Panc1 (cell line): ENCODE results near the gene MDGA2.

ENCODE experiments used
- CTCF ChIP-seq: fragments of 450-650 bp; IDR thresholded peaks from 2 replicates; pipeline ENCODE4 v1.5.1; 2017; ENCODE audit warnings: mild to moderate bottlenecking
- POLR2AphosphoS5 ChIP-seq: IDR thresholded peaks from 2 replicates; pipeline ENCODE4 v1.6.1; 2012; ENCODE audit warnings: mild to moderate bottlenecking, low read depth, low read length, moderate library complexity
- TCF7L2 ChIP-seq: IDR thresholded peaks from 2 replicates; pipeline ENCODE4 v1.6.1; 2011; ENCODE audit warnings: mild to moderate bottlenecking, low read depth, low read length, inconsistent platforms

- TF ChIP-seq POLR2AphosphoS5 (no peak), CTCF (no peak), TCF7L2 (no peak)
Observed at GRCh38 chr14:47277703-47278102, 397.7 kb downstream of the MDGA2 start.
